ENCODE results near the gene FAM185A.

FAM185A gene

DNA sequence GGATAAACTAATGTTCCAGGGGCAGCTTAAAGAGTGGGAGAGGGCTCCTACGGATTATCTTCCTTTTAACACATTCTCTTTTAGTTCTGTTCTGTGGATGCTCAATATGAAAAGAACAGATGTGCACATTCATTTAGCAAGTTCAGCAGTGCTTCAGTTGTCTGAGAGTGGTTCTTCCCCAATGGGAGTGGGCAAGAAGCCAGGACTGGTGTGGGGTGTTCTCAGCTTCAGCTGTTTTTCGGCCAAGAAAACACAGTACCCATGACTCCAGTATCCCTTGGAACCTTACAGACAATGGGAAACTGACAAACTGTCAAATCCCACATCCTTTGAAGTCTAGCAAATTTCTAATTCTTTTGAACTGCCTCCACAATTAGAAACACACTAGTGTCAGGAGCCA lies 92.5 kb downstream of the FAM185A start:
- H4K8ac ChIP-seq (ENCODE audit: low read depth, low read length) = no peak overlapping the region
- no peak overlapping the region for H4K91ac ChIP-seq (ENCODE audit: low read depth, low read length)
- no peaks in the 10 kb centered on the region for H3K27me3 ChIP-seq (ENCODE audit: insufficient read depth, low read length)
- H2BK5ac ChIP-seq (ENCODE audit: low read depth, low read length, poor library complexity) = no peak overlapping the region
- no peak overlapping the region for H3K23ac ChIP-seq (ENCODE audit: low read length)
- no peak overlapping the region for H2AK5ac ChIP-seq (ENCODE audit: low read length)
- no peak overlapping the region for H4K12ac ChIP-seq (ENCODE audit: low read depth, low read length)
- no peaks in the 10 kb centered on the region for H3K36me3 ChIP-seq (ENCODE audit: control insufficient read depth in 1 of 2, insufficient read depth in 2 of 2, low read length in 2 of 2)
- H3K9ac ChIP-seq (ENCODE audit: low read length) = no peak overlapping the region
- H2BK120ac ChIP-seq (ENCODE audit: insufficient read depth, low read length, poor library complexity) = no peak overlapping the region
- no peak overlapping the region for H3K27ac ChIP-seq (ENCODE audit: low read depth, low read length)
- no peak for DNase-seq
- no peak overlapping the region for H3K4me2 ChIP-seq (ENCODE audit: low read length)
- no peak overlapping the region for H3K4me3 ChIP-seq (ENCODE audit: low read depth, low read length)
- WGBS (ENCODE audit: extremely low coverage, insufficient coverage, insufficient read length) = no CpG with 5 or more reads among the region's 2 CpGs
- H3K4ac ChIP-seq (ENCODE audit: low read depth, low read length) = no peak overlapping the region
- H3K79me2 ChIP-seq (ENCODE audit: control insufficient read depth, insufficient read depth, low read length, poor library complexity) = no peaks in the 10 kb centered on the region
- no peak overlapping the region for H3K18ac ChIP-seq (ENCODE audit: low read length)
- no peak overlapping the region for H3K14ac ChIP-seq (ENCODE audit: low read length)
- no peaks in the 10 kb centered on the region for H3K79me1 ChIP-seq (ENCODE audit: low read length)
- no peaks in the 10 kb centered on the region for H3K9me3 ChIP-seq (ENCODE audit: insufficient read depth, low read depth, low read length)
- H3K4me1 ChIP-seq (ENCODE audit: control insufficient read depth in 1 of 2, insufficient read depth in 2 of 2, low read length in 2 of 2) = peaks cover 2% of the 10 kb centered on the region in 2 experiments
- H2AFZ ChIP-seq (ENCODE audit: insufficient read depth, low read length, poor library complexity) = no peak overlapping the region
- no peak overlapping the region for H2BK12ac ChIP-seq (ENCODE audit: low read length)

- Histone ChIP-seq H3K4ac (ENCODE audit: low read depth, low read length) (no peak overlapping the region), H2BK5ac (ENCODE audit: low read depth, low read length, poor library complexity) (no peak overlapping the region), H2AK5ac (ENCODE audit: low read length) (no peak overlapping the region)
Measured at GRCh38 chr7:102842284-102842683, 93.5 kb downstream of the FAM185A start.

GRCh38 chr7:102843850-102844249 lies 95.1 kb downstream of the FAM185A start:
- no peaks in the 10 kb centered on the region for H3K4me1 ChIP-seq (ENCODE audit: control insufficient read depth in 1 of 2, insufficient read depth in 2 of 2, low read length in 2 of 2)
- no peak overlapping the region for H4K91ac ChIP-seq (ENCODE audit: low read depth, low read length)
- H3K4ac ChIP-seq (ENCODE audit: low read depth, low read length) = no peak overlapping the region
- H2BK5ac ChIP-seq (ENCODE audit: low read depth, low read length, poor library complexity) = no peak overlapping the region
- H2BK120ac ChIP-seq (ENCODE audit: insufficient read depth, low read length, poor library complexity) = no peak overlapping the region
- no peak overlapping the region for H3K4me2 ChIP-seq (ENCODE audit: low read length)
- no peaks in the 10 kb centered on the region for H3K36me3 ChIP-seq (ENCODE audit: control insufficient read depth in 1 of 2, insufficient read depth in 2 of 2, low read length in 2 of 2)
- no peaks in the 10 kb centered on the region for H3K27me3 ChIP-seq (ENCODE audit: insufficient read depth, low read length)
- no peak overlapping the region for H3K14ac ChIP-seq (ENCODE audit: low read length)
- DNase-seq = no peak
- H2BK12ac ChIP-seq (ENCODE audit: low read length) = no peak overlapping the region
- H3K18ac ChIP-seq (ENCODE audit: low read length) = no peak overlapping the region
- no peak overlapping the region for H4K8ac ChIP-seq (ENCODE audit: low read depth, low read length)
- H3K9ac ChIP-seq (ENCODE audit: low read length) = no peak overlapping the region
- H3K9me3 ChIP-seq (ENCODE audit: insufficient read depth, low read depth, low read length) = no peaks in the 10 kb centered on the region
- no peak overlapping the region for H3K4me3 ChIP-seq (ENCODE audit: low read depth, low read length)
- no peaks in the 10 kb centered on the region for H3K79me2 ChIP-seq (ENCODE audit: control insufficient read depth, insufficient read depth, low read length, poor library complexity)
- no peak overlapping the region for H2AK5ac ChIP-seq (ENCODE audit: low read length)
- no peak overlapping the region for H2AFZ ChIP-seq (ENCODE audit: insufficient read depth, low read length, poor library complexity)
- H3K23ac ChIP-seq (ENCODE audit: low read length) = no peak overlapping the region
- H3K27ac ChIP-seq (ENCODE audit: low read depth, low read length) = no peak overlapping the region
- no peaks in the 10 kb centered on the region for H3K79me1 ChIP-seq (ENCODE audit: low read length)
- H4K12ac ChIP-seq (ENCODE audit: low read depth, low read length) = no peak overlapping the region
- no CpG with 5 or more reads among the region's 3 CpGs for WGBS (ENCODE audit: extremely low coverage, insufficient coverage, insufficient read length)

More at GRCh38 chr7:102842284-102842683, 93.5 kb downstream of the FAM185A start:
- no peak overlapping the region for H4K91ac ChIP-seq (ENCODE audit: low read depth, low read length)
- H3K9me3 ChIP-seq (ENCODE audit: insufficient read depth, low read depth, low read length) = no peaks in the 10 kb centered on the region
- no peak overlapping the region for H3K4me3 ChIP-seq (ENCODE audit: low read depth, low read length)
- H3K4me1 ChIP-seq (ENCODE audit: control insufficient read depth in 1 of 2, insufficient read depth in 2 of 2, low read length in 2 of 2) = no peaks in the 10 kb centered on the region
- DNase-seq = no peak
- H2AFZ ChIP-seq (ENCODE audit: insufficient read depth, low read length, poor library complexity) = no peak overlapping the region
- no peaks in the 10 kb centered on the region for H3K79me1 ChIP-seq (ENCODE audit: low read length)
- no peak overlapping the region for H3K23ac ChIP-seq (ENCODE audit: low read length)
- no peak overlapping the region for H3K14ac ChIP-seq (ENCODE audit: low read length)
- H3K18ac ChIP-seq (ENCODE audit: low read length) = no peak overlapping the region
- H4K12ac ChIP-seq (ENCODE audit: low read depth, low read length) = no peak overlapping the region
- H2BK12ac ChIP-seq (ENCODE audit: low read length) = no peak overlapping the region
- H3K79me2 ChIP-seq (ENCODE audit: control insufficient read depth, insufficient read depth, low read length, poor library complexity) = no peaks in the 10 kb centered on the region
- no peak overlapping the region for H2BK120ac ChIP-seq (ENCODE audit: insufficient read depth, low read length, poor library complexity)
- H3K36me3 ChIP-seq (ENCODE audit: control insufficient read depth in 1 of 2, insufficient read depth in 2 of 2, low read length in 2 of 2) = no peaks in the 10 kb centered on the region
- H3K9ac ChIP-seq (ENCODE audit: low read length) = no peak overlapping the region
- no peak overlapping the region for H3K27ac ChIP-seq (ENCODE audit: low read depth, low read length)
- H3K4me2 ChIP-seq (ENCODE audit: low read length) = no peak overlapping the region
- no peak overlapping the region for H4K8ac ChIP-seq (ENCODE audit: low read depth, low read length)
- no peaks in the 10 kb centered on the region for H3K27me3 ChIP-seq (ENCODE audit: insufficient read depth, low read length)

DNA sequence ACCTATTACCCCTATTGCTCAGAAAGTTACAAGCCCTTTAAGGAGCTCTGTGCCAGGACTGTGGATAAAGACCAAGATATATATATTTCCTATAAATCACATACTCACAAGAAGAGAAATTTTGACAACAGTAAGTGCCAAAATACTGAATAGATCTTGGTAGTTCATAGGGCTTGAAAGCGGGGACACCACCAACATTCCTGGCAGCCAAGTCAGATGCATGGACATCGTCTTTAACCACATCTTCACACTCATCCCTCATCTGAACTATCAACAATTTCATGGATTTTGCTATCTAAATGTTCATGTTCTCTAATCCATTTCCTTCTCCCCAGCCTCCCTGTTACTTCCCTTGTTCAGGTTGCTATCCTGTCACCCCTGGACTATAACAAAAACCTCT lies 96.5 kb downstream of the FAM185A start:
- Histone ChIP-seq H3K9me3 (ENCODE audit: insufficient read depth, low read depth, low read length) (no peaks in the 10 kb centered on the region), H3K4me1 (ENCODE audit: control insufficient read depth in 1 of 2, insufficient read depth in 2 of 2, low read length in 2 of 2) (no peaks in the 10 kb centered on the region), H2AFZ (ENCODE audit: insufficient read depth, low read length, poor library complexity) (no peak overlapping the region), H2BK5ac (ENCODE audit: low read depth, low read length, poor library complexity) (no peak overlapping the region), H3K27me3 (ENCODE audit: insufficient read depth, low read length) (no peaks in the 10 kb centered on the region), H3K14ac (ENCODE audit: low read length) (no peak overlapping the region), H3K79me1 (ENCODE audit: low read length) (no peaks in the 10 kb centered on the region), H3K18ac (ENCODE audit: low read length) (no peak overlapping the region), H3K4me2 (ENCODE audit: low read length) (no peak overlapping the region), H3K4ac (ENCODE audit: low read depth, low read length) (no peak overlapping the region), H2AK5ac (ENCODE audit: low read length) (no peak overlapping the region), H3K79me2 (ENCODE audit: control insufficient read depth, insufficient read depth, low read length, poor library complexity) (no peaks in the 10 kb centered on the region), H3K27ac (ENCODE audit: low read depth, low read length) (no peak overlapping the region), H4K91ac (ENCODE audit: low read depth, low read length) (no peak overlapping the region), H3K36me3 (ENCODE audit: control insufficient read depth in 1 of 2, insufficient read depth in 2 of 2, low read length in 2 of 2) (no peaks in the 10 kb centered on the region), H2BK120ac (ENCODE audit: insufficient read depth, low read length, poor library complexity) (no peak overlapping the region), H4K12ac (ENCODE audit: low read depth, low read length) (no peak overlapping the region), H3K23ac (ENCODE audit: low read length) (no peak overlapping the region), H3K9ac (ENCODE audit: low read length) (no peak overlapping the region), H3K4me3 (ENCODE audit: low read depth, low read length) (no peak overlapping the region), H2BK12ac (ENCODE audit: low read length) (no peak overlapping the region), H4K8ac (ENCODE audit: low read depth, low read length) (no peak overlapping the region)
- no peak for DNase-seq
- WGBS (ENCODE audit: extremely low coverage, insufficient coverage, insufficient read length) = no CpG with 5 or more reads among the region's 2 CpGs

Measured in trophoblast cell (in vitro differentiated cells and primary cell).